Neural progenitor cell (in vitro differentiated cells): ENCODE results near the gene PDSS1. TPM values are rescaled to one million over a fixed set of nuclear protein-coding genes. Genes with fewer than 3 reads are reported as not detected.
"Not testable (repeated sequence)": the region's sequence is repeated elsewhere in the genome, so short reads cannot be mapped to it uniquely, and the experiment has no call there.

Experiments
- DNase-seq: peaks from one replicate; pipeline ENCODE4 v3.0.0-alpha.2; 2016; ENCODE audit warnings: low spot score
- H2AFZ ChIP-seq: fragments of 200-600 bp; sonication (generic); replicated peaks from 2 replicates; pipeline ENCODE4 v1.6.1; 2016; ENCODE audit warnings: antibody characterized with exemption
- H3F3A ChIP-seq: fragments of 200-600 bp; sonication (generic); 2 replicates; pipeline ENCODE4 v1.6.1; 2016; ENCODE audit warnings: antibody characterized with exemption, low read depth
- H3K27ac ChIP-seq: fragments of 200-600 bp; sonication (generic); 2 replicates; pipeline ENCODE4 v1.5.1; 2016; ENCODE audit warnings: mild to moderate bottlenecking
- H3K27me3 ChIP-seq: fragments of 200-600 bp; sonication (generic); 2 replicates; pipeline ENCODE4 v1.6.1; 2016; ENCODE audit warnings: mild to moderate bottlenecking, moderate library complexity
- H3K36me3 ChIP-seq: fragments of 200-600 bp; sonication (generic); 2 replicates; pipeline ENCODE4 v1.5.1; 2016
- H3K4me1 ChIP-seq: fragments of 200-600 bp; sonication (generic); 2 replicates; pipeline ENCODE4 v1.6.1; 2016; ENCODE audit warnings: mixed run types
- H3K4me2 ChIP-seq: fragments of 200-600 bp; sonication (generic); 2 replicates; pipeline ENCODE4 v1.6.1; 2016
- H3K4me3 ChIP-seq: fragments of 200-600 bp; sonication (generic); 2 replicates; pipeline ENCODE4 v1.5.1; 2016
- H3K79me2 ChIP-seq: fragments of 200-600 bp; sonication (generic); 2 replicates; pipeline ENCODE4 v1.6.1; 2016; ENCODE audit warnings: low read depth
- H3K9ac ChIP-seq: fragments of 200-600 bp; sonication (generic); 2 replicates; pipeline ENCODE4 v1.6.1; 2016
- H3K9me3 ChIP-seq: fragments of 200-600 bp; sonication (generic); 2 replicates; pipeline ENCODE4 v1.5.1; 2016; ENCODE audit warnings: low read depth
- H4K20me1 ChIP-seq: fragments of 200-600 bp; sonication (generic); 2 replicates; pipeline ENCODE4 v1.6.1; 2016; ENCODE audit warnings: low read depth
- H3K27ac Mint-ChIP-seq: 3 replicates; pipeline ENCODE4 v1.8.0; 2021; ENCODE audit warnings: mixed read lengths
- H3K27me3 Mint-ChIP-seq: 2 replicates; pipeline ENCODE4 v1.8.0; 2022; ENCODE audit warnings: low read depth, mild to moderate bottlenecking, inconsistent platforms, moderate library complexity, mixed read lengths; ENCODE audit not compliant: insufficient read depth
- H3K36me3 Mint-ChIP-seq: 3 replicates; pipeline ENCODE4 v1.8.0; 2021; ENCODE audit warnings: mixed read lengths
- H3K4me1 Mint-ChIP-seq: 3 replicates; pipeline ENCODE4 v1.8.0; 2021; ENCODE audit warnings: mixed read lengths
- H3K4me3 Mint-ChIP-seq: 3 replicates; pipeline ENCODE4 v1.8.0; 2021; ENCODE audit warnings: mild to moderate bottlenecking, moderate library complexity, mixed read lengths
- H3K9me3 Mint-ChIP-seq: 3 replicates; pipeline ENCODE4 v1.8.0; 2020; ENCODE audit warnings: mixed read lengths
- CTCF ChIP-seq: fragments of 200-600 bp; sonication (generic); IDR thresholded peaks from 2 replicates; pipeline ENCODE4 v1.5.1; 2017; ENCODE audit warnings: antibody characterized with exemption, mild to moderate bottlenecking
- EZH2 ChIP-seq: fragments of 200-600 bp; sonication (generic); IDR thresholded peaks from 2 replicates; pipeline ENCODE4 v1.6.1; 2017; ENCODE audit warnings: antibody characterized with exemption, mild to moderate bottlenecking, moderate library complexity
- EZH2phosphoT487 ChIP-seq: fragments of 200-600 bp; sonication (generic); IDR thresholded peaks from 2 replicates; pipeline ENCODE4 v1.6.1; 2017; ENCODE audit warnings: antibody characterized with exemption
- total RNA-seq: library from RNA; depleted of rRNA; stranded (reverse); fragments of >200 nt; gene quantifications from 2 replicates; pipeline ENCODE4 v1.2.3, GENCODE V29; 2015; ENCODE audit warnings: low replicate concordance

PDSS1 gene
- total RNA-seq, 1 donor from 2014 or later = 17.2 TPM

GRCh38 chr10:26685441-26685840, 12.1 kb upstream of the PDSS1 start:
- H2AFZ ChIP-seq = peak overlapping the region; percentile 84

GRCh38 chr10:26689399-26689798, 8.1 kb upstream of the PDSS1 start:
- H3K4me3 ChIP-seq = no peak overlapping the region
- H3F3A ChIP-seq = no peaks in the 10 kb centered on the region
- TF ChIP-seq EZH2phosphoT487 (no peak), EZH2 (no peak), CTCF (no peak)
- Mint-ChIP-seq H3K4me1 (no peaks in the 10 kb centered on the region), H3K9me3 (no peaks in the 10 kb centered on the region), H3K4me3 (no peak overlapping the region), H3K27ac (no peak overlapping the region), H3K27me3 (peaks cover 4% of the 10 kb centered on the region), H3K36me3 (no peaks in the 10 kb centered on the region)
- H3K27ac ChIP-seq = no peak overlapping the region
- H3K36me3 ChIP-seq = no peaks in the 10 kb centered on the region
- no peaks in the 10 kb centered on the region for H3K9me3 ChIP-seq
- no peak overlapping the region for H3K4me2 ChIP-seq
- H3K79me2 ChIP-seq = no peaks in the 10 kb centered on the region
- peaks cover 4% of the 10 kb centered on the region for H3K27me3 ChIP-seq
- H3K4me1 ChIP-seq = no peaks in the 10 kb centered on the region
- H2AFZ ChIP-seq = no peak overlapping the region
- DNase-seq = no peak
- H4K20me1 ChIP-seq = no peaks in the 10 kb centered on the region
- no peak overlapping the region for H3K9ac ChIP-seq

More at GRCh38 chr10:26685441-26685840, 12.1 kb upstream of the PDSS1 start:
- Mint-ChIP-seq H3K4me3 (no peak overlapping the region), H3K27ac (no peak overlapping the region), H3K27me3 (peaks cover 4% of the 10 kb centered on the region), H3K9me3 (no peaks in the 10 kb centered on the region), H3K4me1 (no peaks in the 10 kb centered on the region), H3K36me3 (no peaks in the 10 kb centered on the region)
- Histone ChIP-seq H3K27ac (no peak overlapping the region), H4K20me1 (no peaks in the 10 kb centered on the region), H3F3A (no peaks in the 10 kb centered on the region), H3K36me3 (no peaks in the 10 kb centered on the region), H3K4me2 (no peak overlapping the region), H3K4me1 (no peaks in the 10 kb centered on the region), H3K9me3 (no peaks in the 10 kb centered on the region), H3K4me3 (no peak overlapping the region), H3K27me3 (no peaks in the 10 kb centered on the region), H3K79me2 (no peaks in the 10 kb centered on the region), H3K9ac (no peak overlapping the region)
- no peak for TF ChIP-seq EZH2
- TF ChIP-seq EZH2phosphoT487 = no peak
- TF ChIP-seq CTCF = no peak
- DNase-seq = no peak

GRCh38 chr10:26690731-26691475, 6.6 kb upstream of the PDSS1 start:
- no peaks in the 10 kb centered on the region for H3K4me1 ChIP-seq
- no peaks in the 10 kb centered on the region for H3K4me1 Mint-ChIP-seq
- H3K4me2 ChIP-seq = no peak overlapping the region
- H3K9me3 ChIP-seq = no peaks in the 10 kb centered on the region
- H3K4me3 ChIP-seq = no peak overlapping the region
- no peak overlapping the region for H3K27ac Mint-ChIP-seq
- no peaks in the 10 kb centered on the region for H4K20me1 ChIP-seq
- H3K79me2 ChIP-seq = no peaks in the 10 kb centered on the region
- H2AFZ ChIP-seq = no peak overlapping the region
- TF ChIP-seq EZH2 = no peak
- TF ChIP-seq CTCF = no peak
- TF ChIP-seq EZH2phosphoT487 = no peak
- no peaks in the 10 kb centered on the region for H3K36me3 Mint-ChIP-seq
- peaks cover 4% of the 10 kb centered on the region for H3K27me3 ChIP-seq
- no peak overlapping the region for H3K4me3 Mint-ChIP-seq
- H3K36me3 ChIP-seq = no peaks in the 10 kb centered on the region
- no peak overlapping the region for H3K27ac ChIP-seq
- peaks cover under 1% of the 10 kb centered on the region for H3F3A ChIP-seq
- H3K27me3 Mint-ChIP-seq = peaks cover 4% of the 10 kb centered on the region
- DNase-seq = no peak
- no peak overlapping the region for H3K9ac ChIP-seq
- H3K9me3 Mint-ChIP-seq = no peaks in the 10 kb centered on the region

GRCh38 chr10:26694536-26694935, 3.0 kb upstream of the PDSS1 start:
- H3K27me3 Mint-ChIP-seq, H3K9me3 Mint-ChIP-seq, H3K4me1 ChIP-seq, H3K27ac Mint-ChIP-seq, H3K36me3 ChIP-seq, H4K20me1 ChIP-seq, H3K9me3 ChIP-seq, H3K9ac ChIP-seq, DNase-seq, H3F3A ChIP-seq, H3K4me3 Mint-ChIP-seq, H3K4me1 Mint-ChIP-seq, H3K27me3 ChIP-seq, H2AFZ ChIP-seq, H3K4me2 ChIP-seq, H3K36me3 Mint-ChIP-seq, H3K27ac ChIP-seq, H3K4me3 ChIP-seq: not testable (repeated sequence)
- peaks cover 22% of the 10 kb centered on the region for H3K79me2 ChIP-seq
